T-helper 2 cell treated with Interferon-gamma antibody and Interleukin-4, amounts not matched to agents 5 μg/mL and 100 μg/mL, for 36 hours (primary cell): Measurements from ENCODE around the gene VPS39.
A peak's percentile ranks its signal among the peaks of the same experiment; 100 is the strongest.

Experiments used
- DNase-seq: peaks from one replicate; pipeline ENCODE4 v3.0.0; 2021; ENCODE audit warnings: low spot score
- H3K27ac Mint-ChIP-seq: one replicate; pipeline ENCODE4 v1.8.0; 2021; ENCODE audit warnings: mild to moderate bottlenecking, mixed read lengths
- H3K27me3 Mint-ChIP-seq: one replicate; pipeline ENCODE4 v1.8.0; 2021; ENCODE audit warnings: low read depth, mixed read lengths
- H3K36me3 Mint-ChIP-seq: one replicate; pipeline ENCODE4 v1.8.0; 2021; ENCODE audit warnings: low read depth, mixed read lengths
- H3K4me1 Mint-ChIP-seq: one replicate; pipeline ENCODE4 v1.8.0; 2021; ENCODE audit warnings: low read depth, mixed read lengths
- H3K4me3 Mint-ChIP-seq: one replicate; pipeline ENCODE4 v1.8.0; 2022; ENCODE audit warnings: mild to moderate bottlenecking, moderate library complexity, mixed read lengths
- H3K9me3 Mint-ChIP-seq: one replicate; pipeline ENCODE4 v1.8.0; 2021; ENCODE audit warnings: mixed read lengths

VPS39 gene

GRCh38 chr15:42141246-42141645 lies 66.9 kb downstream of the VPS39 start:
- no peaks in the 10 kb centered on the region for H3K36me3 Mint-ChIP-seq
- no peaks in the 10 kb centered on the region for H3K4me1 Mint-ChIP-seq
- DNase-seq = no peak
- H3K27me3 Mint-ChIP-seq = no peaks in the 10 kb centered on the region
- H3K27ac Mint-ChIP-seq = no peak overlapping the region
- H3K4me3 Mint-ChIP-seq = no peak overlapping the region
- H3K9me3 Mint-ChIP-seq = no peaks in the 10 kb centered on the region

GRCh38 chr15:42140383-42141070 lies 67.6 kb downstream of the VPS39 start:
- Mint-ChIP-seq H3K27ac (no peak overlapping the region), H3K36me3 (no peaks in the 10 kb centered on the region), H3K9me3 (no peaks in the 10 kb centered on the region), H3K4me3 (no peak overlapping the region), H3K27me3 (no peaks in the 10 kb centered on the region), H3K4me1 (no peaks in the 10 kb centered on the region)
- no peak for DNase-seq

GRCh38 chr15:42139596-42139995 lies 68.5 kb downstream of the VPS39 start:
- no peak for DNase-seq
- Mint-ChIP-seq H3K4me1 (no peaks in the 10 kb centered on the region), H3K27ac (no peak overlapping the region), H3K9me3 (no peaks in the 10 kb centered on the region), H3K27me3 (no peaks in the 10 kb centered on the region), H3K4me3 (no peak overlapping the region), H3K36me3 (no peaks in the 10 kb centered on the region)

- DNase-seq = no peak
- no peaks in the 10 kb centered on the region for H3K9me3 Mint-ChIP-seq
- no peak overlapping the region for H3K27ac Mint-ChIP-seq
- H3K27me3 Mint-ChIP-seq = peaks cover under 1% of the 10 kb centered on the region
- H3K4me3 Mint-ChIP-seq = no peak overlapping the region
- no peaks in the 10 kb centered on the region for H3K36me3 Mint-ChIP-seq
- no peaks in the 10 kb centered on the region for H3K4me1 Mint-ChIP-seq
Observed at GRCh38 chr15:42138968-42139386, 69.1 kb downstream of the VPS39 start.

- Mint-ChIP-seq H3K9me3 (no peaks in the 10 kb centered on the region), H3K27ac (no peak overlapping the region)
Observed at GRCh38 chr15:42138411-42138810, 69.7 kb downstream of the VPS39 start.

GRCh38 chr15:42137461-42138261 lies 70.4 kb downstream of the VPS39 start:
- Mint-ChIP-seq H3K9me3 (no peaks in the 10 kb centered on the region), H3K36me3 (no peaks in the 10 kb centered on the region), H3K27ac (no peak overlapping the region), H3K4me1 (no peaks in the 10 kb centered on the region), H3K4me3 (no peak overlapping the region), H3K27me3 (peaks cover 2% of the 10 kb centered on the region)
- no peak for DNase-seq

More at GRCh38 chr15:42138411-42138810, 69.7 kb downstream of the VPS39 start:
- DNase-seq = no peak
- Mint-ChIP-seq H3K4me3 (no peak overlapping the region), H3K36me3 (no peaks in the 10 kb centered on the region), H3K27me3 (peaks cover 2% of the 10 kb centered on the region), H3K4me1 (no peaks in the 10 kb centered on the region)

- Mint-ChIP-seq H3K4me1 (no peaks in the 10 kb centered on the region), H3K36me3 (no peaks in the 10 kb centered on the region), H3K4me3 (no peak overlapping the region), H3K27me3 (peaks cover 2% of the 10 kb centered on the region), H3K9me3 (no peaks in the 10 kb centered on the region), H3K27ac (no peak overlapping the region)
- DNase-seq = no peak
Observed at GRCh38 chr15:42136513-42136912, 71.6 kb downstream of the VPS39 start.

- Mint-ChIP-seq H3K27me3 (peaks cover 8% of the 10 kb centered on the region), H3K4me1 (no peaks in the 10 kb centered on the region), H3K27ac (no peak overlapping the region), H3K36me3 (no peaks in the 10 kb centered on the region), H3K9me3 (no peaks in the 10 kb centered on the region), H3K4me3 (no peak overlapping the region)
- DNase-seq = no peak
Observed at GRCh38 chr15:42135351-42135750, 72.8 kb downstream of the VPS39 start.

GRCh38 chr15:42134617-42135245 lies 73.4 kb downstream of the VPS39 start:
- Mint-ChIP-seq H3K36me3 (no peaks in the 10 kb centered on the region), H3K27ac (no peak overlapping the region), H3K4me3 (no peak overlapping the region), H3K27me3 (peaks cover 13% of the 10 kb centered on the region), H3K4me1 (no peaks in the 10 kb centered on the region), H3K9me3 (no peaks in the 10 kb centered on the region)
- no peak for DNase-seq

GRCh38 chr15:42133886-42134502 lies 74.1 kb downstream of the VPS39 start:
- peaks cover 1% of the 10 kb centered on the region for H3K4me1 Mint-ChIP-seq
- no peak overlapping the region for H3K4me3 Mint-ChIP-seq
- no peak overlapping the region for H3K27ac Mint-ChIP-seq
- no peaks in the 10 kb centered on the region for H3K36me3 Mint-ChIP-seq
- no peaks in the 10 kb centered on the region for H3K9me3 Mint-ChIP-seq
- peaks cover 19% of the 10 kb centered on the region for H3K27me3 Mint-ChIP-seq
- peak; percentile 34 for DNase-seq

- no peak for DNase-seq
Observed at GRCh38 chr15:42133356-42133755, 74.7 kb downstream of the VPS39 start.

GRCh38 chr15:42131826-42132806 lies 76.0 kb downstream of the VPS39 start:
- Mint-ChIP-seq H3K36me3 (no peaks in the 10 kb centered on the region), H3K4me1 (peaks cover 1% of the 10 kb centered on the region), H3K27me3 (peaks cover 25% of the 10 kb centered on the region), H3K27ac (no peak overlapping the region), H3K9me3 (no peaks in the 10 kb centered on the region), H3K4me3 (no peak overlapping the region)
- no peak for DNase-seq

More at GRCh38 chr15:42133356-42133755, 74.7 kb downstream of the VPS39 start:
- H3K4me1 Mint-ChIP-seq = peaks cover 1% of the 10 kb centered on the region
- H3K4me3 Mint-ChIP-seq = no peak overlapping the region
- no peaks in the 10 kb centered on the region for H3K36me3 Mint-ChIP-seq
- no peaks in the 10 kb centered on the region for H3K9me3 Mint-ChIP-seq
- H3K27ac Mint-ChIP-seq = no peak overlapping the region
- peaks cover 19% of the 10 kb centered on the region for H3K27me3 Mint-ChIP-seq

- H3K27ac Mint-ChIP-seq = no peak overlapping the region
- no peaks in the 10 kb centered on the region for H3K36me3 Mint-ChIP-seq
- H3K27me3 Mint-ChIP-seq = peaks cover 25% of the 10 kb centered on the region
Observed at GRCh38 chr15:42131006-42131405, 77.1 kb downstream of the VPS39 start.

More at GRCh38 chr15:42131006-42131405, 77.1 kb downstream of the VPS39 start:
- peaks cover 1% of the 10 kb centered on the region for H3K4me1 Mint-ChIP-seq
- H3K9me3 Mint-ChIP-seq = no peaks in the 10 kb centered on the region
- no peak for DNase-seq
- H3K4me3 Mint-ChIP-seq = no peak overlapping the region
